GM20000 (cell line): ENCODE measurements around the gene DENND5B.

Source experiments
- DNase-seq: peaks from one replicate; pipeline ENCODE4 v3.0.0; 2012; ENCODE audit warnings: low spot score
- CTCF ChIP-seq: IDR thresholded peaks from 2 replicates; pipeline ENCODE4 v1.5.1; 2012; ENCODE audit warnings: mild to moderate bottlenecking, control low read depth; ENCODE audit errors: extremely low read depth, missing control alignments

The DENND5B gene

GRCh38 chr12:31536672-31537071 is 54.3 kb downstream of the DENND5B start:
- no peak for TF ChIP-seq CTCF
- no peak for DNase-seq

- TF ChIP-seq CTCF = no peak
- DNase-seq = no peak
Observed at GRCh38 chr12:31533470-31533869, 57.5 kb downstream of the DENND5B start.

- DNase-seq = no peak
- TF ChIP-seq CTCF = no peak
Observed at GRCh38 chr12:31531893-31532292, 59.0 kb downstream of the DENND5B start.

- no peak for DNase-seq
- no peak for TF ChIP-seq CTCF
Observed at GRCh38 chr12:31528095-31528494, 62.8 kb downstream of the DENND5B start.

GRCh38 chr12:31527083-31527482 is 63.9 kb downstream of the DENND5B start:
- DNase-seq = no peak
- TF ChIP-seq CTCF = no peak

- TF ChIP-seq CTCF = no peak
- no peak for DNase-seq
Observed at GRCh38 chr12:31526158-31526546, 64.8 kb downstream of the DENND5B start.

GRCh38 chr12:31525496-31526157 is 65.3 kb downstream of the DENND5B start:
- DNase-seq = no peak
- TF ChIP-seq CTCF = no peak
